ENCODE measurements around the gene CD8B.
"Not testable (repeated sequence)": the region's sequence is repeated elsewhere in the genome, so short reads cannot be mapped to it uniquely, and the experiment has no call there.

CD8B gene

GRCh38 chr2:86861628-86862379, at the start of gene CD8B:
Gene CD8B, minus strand, starts transcription at chr2:86861886. Its CDS starts 21 bp downstream, at chr2:86861865.
- not testable (repeated sequence) for DNase-seq

DNA sequence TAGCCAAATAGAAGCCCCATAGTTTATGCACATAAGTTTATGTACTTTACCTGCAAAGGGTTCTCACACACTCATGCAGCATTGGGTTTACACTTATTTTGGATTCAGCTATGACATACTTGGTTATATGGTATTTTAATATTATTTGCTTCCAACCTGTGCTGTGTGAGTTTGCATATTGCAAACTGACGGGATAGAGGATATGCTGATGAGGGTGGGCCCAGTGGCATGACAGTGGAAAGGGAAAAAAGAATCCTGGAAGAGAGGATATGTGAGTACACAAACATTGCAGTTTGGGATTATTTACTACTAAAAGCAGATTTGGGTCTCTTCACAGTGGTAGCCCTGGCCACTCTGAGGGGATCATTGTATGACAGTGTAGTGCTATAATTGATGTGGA, 44.2 kb upstream of the CD8B start:
- not testable (repeated sequence) for DNase-seq

DNA sequence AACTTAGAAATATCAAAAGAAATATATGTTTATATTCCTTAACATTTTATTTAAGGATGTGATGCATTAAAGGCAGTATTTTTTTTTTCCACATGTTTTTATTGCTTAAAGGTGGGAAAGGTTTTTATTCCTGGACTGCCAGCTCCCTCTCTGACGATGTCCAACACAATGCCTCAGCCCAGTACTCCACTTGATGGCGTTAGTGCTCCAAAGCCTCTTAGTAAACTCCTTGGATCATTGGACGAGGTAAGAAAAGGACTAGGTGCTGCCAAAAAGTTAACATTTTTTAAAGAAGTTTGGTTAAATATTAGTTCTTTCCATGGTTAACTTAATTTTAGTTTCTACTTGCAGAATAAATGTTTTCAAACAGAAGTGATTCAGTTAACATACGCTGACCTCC, 39.0 kb upstream of the CD8B start:
- not testable (repeated sequence) for DNase-seq

DNA sequence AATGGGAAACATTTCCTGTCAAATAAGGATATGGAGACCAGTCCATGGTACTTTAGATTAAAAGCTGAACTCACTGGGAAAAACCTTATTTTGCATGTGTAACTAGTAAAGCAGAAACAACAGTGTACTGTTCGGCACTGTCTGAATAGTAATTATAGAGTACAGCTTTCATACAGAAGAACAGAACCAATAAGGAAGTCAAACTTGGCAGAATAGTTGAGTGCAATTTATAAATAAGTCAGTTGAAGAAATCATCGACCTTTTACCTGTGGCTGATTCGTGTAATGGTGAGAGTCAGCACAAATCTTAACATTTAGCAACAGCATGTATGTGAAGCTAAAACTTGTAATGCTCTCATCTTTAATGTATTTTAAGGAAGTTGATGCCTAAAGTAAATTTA, 24.3 kb upstream of the CD8B start:
- DNase-seq = not testable (repeated sequence)

DNA sequence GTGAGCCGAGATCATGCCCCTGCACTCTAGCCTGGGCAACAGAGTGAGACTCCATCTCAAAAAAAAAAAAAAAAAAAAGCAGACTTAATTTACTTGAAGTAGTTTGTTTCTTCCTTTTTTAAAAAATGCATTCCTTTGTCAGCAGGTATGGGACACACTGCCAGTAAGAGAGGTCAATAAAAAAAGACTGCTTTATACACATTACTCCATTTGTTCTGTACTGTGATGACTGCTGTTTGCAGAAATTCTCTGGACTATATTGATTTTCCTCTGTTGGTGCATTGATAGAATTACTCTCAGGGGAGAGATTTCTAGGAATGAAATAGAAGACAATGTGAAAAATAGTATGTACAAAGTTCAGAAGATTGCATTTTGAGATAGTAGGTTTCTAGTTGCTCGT, 21.2 kb upstream of the CD8B start:
- not testable (repeated sequence) for DNase-seq

DNA sequence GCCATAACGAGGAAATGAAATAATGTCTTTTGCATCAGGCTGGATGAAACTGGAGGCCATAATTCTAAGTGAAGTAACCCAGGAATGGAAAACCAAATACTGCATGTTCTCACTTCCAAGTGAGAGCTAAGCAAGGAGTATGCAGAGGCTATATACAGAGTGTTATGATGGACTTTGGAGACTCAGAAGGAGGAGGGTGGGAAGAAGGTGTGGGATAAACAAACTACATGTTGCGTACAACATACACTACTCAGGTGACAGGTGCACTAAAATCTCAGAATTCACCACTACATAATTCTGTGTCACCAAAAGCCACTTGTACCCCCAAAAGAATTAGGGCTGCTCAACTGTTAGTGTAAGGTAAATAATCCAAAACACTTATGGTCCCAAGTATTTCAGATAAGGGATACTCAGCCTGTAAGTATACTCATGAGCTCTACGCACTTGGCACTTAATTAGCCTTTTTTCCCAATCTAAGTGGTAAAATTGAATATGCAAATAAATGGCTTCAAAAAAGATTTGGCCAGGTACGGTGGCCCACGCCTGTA, 20.5 kb upstream of the CD8B start:
- DNase-seq = not testable (repeated sequence)

- not testable (repeated sequence) for DNase-seq
These were observed 17.3 kb upstream of the CD8B start for GRCh38 chr2:86878986-86879385.

DNA sequence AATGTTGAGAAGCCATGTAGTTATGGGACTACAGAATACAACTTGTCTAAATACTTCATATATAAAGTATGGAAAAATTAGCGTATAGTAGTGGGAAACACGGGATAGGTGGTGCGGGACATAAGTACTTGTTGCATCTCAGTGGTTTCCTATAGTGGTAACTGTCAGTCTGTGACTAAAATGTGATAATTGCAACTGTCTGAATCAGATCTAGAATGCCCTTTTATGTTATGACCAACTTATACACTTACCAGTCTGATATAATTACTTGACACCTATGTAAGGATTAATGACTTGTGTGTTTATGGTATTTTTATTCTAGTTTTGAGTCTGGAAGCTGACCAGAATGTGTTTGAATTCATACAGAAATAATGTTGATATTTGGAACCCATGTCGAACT, 9.3 kb upstream of the CD8B start:
- not testable (repeated sequence) for DNase-seq

DNA sequence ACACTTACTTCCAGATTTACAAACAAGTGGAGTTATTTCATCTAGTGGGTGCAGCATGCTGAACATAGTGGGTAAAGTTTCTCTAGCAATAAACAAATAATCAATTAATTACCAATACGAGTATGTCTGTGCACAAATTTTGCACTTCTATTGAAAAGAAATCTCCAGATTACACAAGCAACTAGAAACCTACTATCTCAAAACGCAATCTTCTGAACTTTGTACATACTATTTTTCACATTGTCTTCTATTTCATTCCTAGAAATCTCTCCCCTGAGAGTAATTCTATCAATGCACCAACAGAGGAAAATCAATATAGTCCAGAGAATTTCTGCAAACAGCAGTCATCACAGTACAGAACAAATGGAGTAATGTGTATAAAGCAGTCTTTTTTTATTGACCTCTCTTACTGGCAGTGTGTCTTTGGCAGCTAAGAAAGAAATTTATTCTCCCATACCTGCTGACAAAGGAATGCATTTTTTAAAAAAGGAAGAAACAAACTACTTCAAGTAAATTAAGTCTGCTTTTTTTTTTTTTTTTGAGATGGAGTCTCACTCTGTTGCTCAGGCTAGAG, 7.3 kb upstream of the CD8B start:
- not testable (repeated sequence) for DNase-seq

- not testable (repeated sequence) for DNase-seq
These were observed 656 bp upstream of the CD8B start for GRCh38 chr2:86862380-86862703.

DNA sequence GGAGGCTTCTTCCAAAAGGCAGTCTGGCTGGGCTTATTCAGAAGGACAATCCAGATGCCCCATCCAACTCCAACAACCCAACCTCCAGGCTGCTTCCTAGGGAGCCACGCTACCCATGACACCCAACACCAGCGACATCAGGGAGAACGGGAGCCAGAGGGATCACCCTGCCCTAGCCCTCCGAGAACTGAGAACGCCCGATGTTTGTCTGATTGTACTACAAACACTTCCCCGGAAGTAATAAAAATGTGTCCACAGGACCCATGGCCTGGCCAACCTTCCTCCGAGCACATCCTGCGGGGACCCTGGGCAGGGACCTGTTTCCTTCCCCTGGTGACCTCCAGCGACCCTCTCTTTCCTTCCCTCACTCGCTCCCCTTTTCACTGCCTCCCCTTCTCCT, 511 bp downstream of the CD8B start:
- DNase-seq = not testable (repeated sequence)

GRCh38 chr2:86860573-86860972, 1.1 kb downstream of the CD8B start:
- not testable (repeated sequence) for DNase-seq

GRCh38 chr2:86857688-86858087, 4.0 kb downstream of the CD8B start:
- DNase-seq = not testable (repeated sequence)

DNA sequence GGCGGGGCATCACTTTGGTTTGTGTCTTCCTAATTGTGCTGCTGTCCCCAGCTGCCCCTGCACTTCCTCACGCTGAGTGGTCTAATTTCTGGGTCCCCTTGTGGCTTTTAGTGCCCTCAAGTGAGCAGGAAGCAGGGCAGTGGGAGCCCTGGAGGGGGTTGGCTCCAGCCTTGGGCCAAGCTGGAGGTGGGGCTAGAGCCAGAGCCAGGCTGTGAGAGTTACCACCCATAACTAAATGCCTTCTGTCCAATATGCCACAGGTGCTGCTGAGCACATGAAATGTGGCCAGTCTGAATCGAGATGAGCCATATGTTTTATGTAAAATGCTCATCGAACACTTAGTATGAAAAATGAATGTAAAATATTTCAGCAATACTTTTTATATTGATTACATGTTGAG, 5.2 kb downstream of the CD8B start:
- DNase-seq = not testable (repeated sequence)

DNA sequence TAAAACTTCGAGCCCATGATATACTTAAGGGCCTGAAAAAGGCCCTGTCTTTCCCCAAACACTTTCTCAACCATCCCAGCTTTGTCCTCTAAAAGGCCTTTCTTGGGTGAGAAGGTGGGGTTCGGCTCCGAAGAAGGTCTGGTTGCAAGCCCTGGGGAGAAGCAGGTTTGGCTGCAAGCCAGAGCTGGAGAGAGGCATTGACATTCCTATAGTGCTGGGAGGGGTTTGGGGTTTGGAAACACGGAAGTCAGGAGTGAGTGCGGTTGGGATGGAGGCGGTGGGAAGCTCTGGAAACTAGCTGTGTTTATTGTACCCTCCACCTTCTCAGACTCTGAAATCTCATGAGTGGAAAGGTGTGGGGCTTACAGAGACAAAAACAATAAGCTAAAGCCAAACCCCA, 5.7 kb downstream of the CD8B start:
- DNase-seq = not testable (repeated sequence)

GRCh38 chr2:86851581-86851980, 10.1 kb downstream of the CD8B start:
- DNase-seq = not testable (repeated sequence)

DNA sequence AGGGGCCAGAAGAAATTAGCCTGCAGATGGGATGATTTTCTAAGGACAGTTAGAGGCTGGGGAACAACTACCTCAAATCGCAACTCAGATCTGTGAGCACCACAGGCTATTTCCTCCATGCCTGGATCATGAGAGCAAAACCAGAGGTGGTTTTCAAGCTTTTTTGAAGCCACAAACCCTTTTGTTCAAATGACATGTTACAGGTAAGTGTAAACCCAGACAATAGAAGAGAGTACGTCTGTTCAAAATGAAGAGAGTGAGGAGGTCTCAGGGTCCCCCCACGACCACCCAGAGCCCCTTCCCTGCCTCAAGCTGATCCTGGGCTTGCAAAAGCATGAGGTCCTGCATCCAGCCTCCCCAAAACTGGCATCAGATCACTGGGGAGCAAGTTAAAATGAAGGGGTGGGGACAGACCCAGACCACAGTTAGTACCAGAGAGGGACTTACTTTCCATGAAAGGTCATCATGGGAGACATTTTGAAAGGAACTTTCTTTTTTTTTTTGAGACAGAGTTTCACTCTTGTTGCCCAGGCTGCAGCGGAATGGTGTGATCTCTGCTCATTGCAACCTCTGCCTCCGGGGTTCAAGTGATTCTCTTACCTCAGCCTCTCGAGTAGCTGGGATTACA, 19.0 kb downstream of the CD8B start:
- DNase-seq = not testable (repeated sequence)

DNA sequence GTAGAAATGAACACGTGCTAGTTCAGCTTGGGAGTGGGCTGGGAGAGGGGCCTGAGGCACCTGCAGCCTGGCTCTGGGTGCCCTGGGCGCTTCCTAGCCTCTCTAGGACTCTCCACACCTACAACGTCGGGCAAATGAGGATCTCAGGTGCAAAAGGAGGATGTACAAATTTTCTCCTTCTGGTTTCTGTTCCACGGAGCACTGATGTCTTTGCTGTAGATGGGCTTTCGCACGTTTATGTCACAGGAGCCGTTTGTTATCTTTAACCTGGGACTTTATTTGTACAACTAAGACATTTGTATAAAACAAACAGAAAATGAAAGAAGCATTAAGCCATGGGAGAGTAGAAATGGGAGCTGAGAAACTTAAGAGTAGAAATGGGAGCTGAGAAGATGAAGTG, 20.4 kb downstream of the CD8B start:
- DNase-seq = not testable (repeated sequence)

DNA sequence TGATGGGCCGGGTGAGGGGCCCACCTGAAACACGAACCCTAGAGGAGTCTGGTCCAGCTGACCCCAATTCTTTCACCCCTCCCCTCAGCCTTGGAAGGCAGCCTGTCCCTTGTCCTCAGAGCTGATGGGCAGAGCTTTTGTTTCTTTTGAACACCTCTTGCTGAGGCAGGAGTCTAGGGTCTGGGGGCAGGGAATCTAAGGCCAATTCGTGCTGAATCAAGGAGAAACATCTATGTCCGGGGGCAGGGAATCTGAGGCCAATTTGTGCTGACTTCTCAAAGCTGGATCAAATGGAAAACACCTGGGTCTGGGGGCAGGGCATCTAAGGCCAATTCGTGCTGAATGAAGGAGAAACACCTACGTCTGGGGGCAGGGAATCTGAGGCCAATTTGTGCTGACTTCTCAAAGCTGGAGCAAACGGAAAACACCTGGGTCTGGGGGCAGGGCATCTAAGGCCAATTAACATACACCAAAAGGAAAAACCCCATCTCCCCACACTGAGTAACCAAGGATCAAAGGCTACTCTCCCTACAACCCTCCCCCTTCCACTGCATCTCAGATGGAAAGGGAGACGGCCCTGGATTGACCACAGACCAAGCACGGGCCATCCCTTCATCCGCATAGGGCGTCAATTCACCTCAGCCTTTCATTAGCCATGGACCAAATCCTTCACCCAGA, 21.7 kb downstream of the CD8B start:
- not testable (repeated sequence) for DNase-seq

GRCh38 chr2:86839455-86839854, 22.2 kb downstream of the CD8B start:
- DNase-seq = not testable (repeated sequence)

GRCh38 chr2:86837714-86838113, 24.0 kb downstream of the CD8B start:
- not testable (repeated sequence) for DNase-seq

- DNase-seq = not testable (repeated sequence)
These were observed 24.6 kb downstream of the CD8B start for GRCh38 chr2:86836915-86837695.

All from cerebellar nuclear complex (tissue), 1 donor.